HCT116 (cell line): ENCODE data around the gene TTBK1. TPM values are rescaled to one million over a fixed set of nuclear protein-coding genes. Genes with fewer than 3 reads are reported as not detected.

Experiments
- ATAC-seq: fragments of 200-7000 bp; cut with Tn5 transposase; 2 replicates; pipeline ENCODE4 v1.9.1; 2020; ENCODE audit warnings: mild to moderate bottlenecking, moderate library complexity
- BruUV-seq: library from RNA; stranded (reverse); fragments of 400-500 nt; replicated peaks from 2 replicates; lab custom pipeline; 2021; lab: Mats Ljungman, UMichigan
- CTCF ChIA-PET: fragments of 300-600 bp; sonication (Branson Sonifier 250); formaldehyde crosslinking; loops from one replicate; lab custom pipeline; 2021; ENCODE audit warnings: antibody characterized with exemption; lab: Charles Lee
- POLR2A ChIA-PET: fragments of 300-600, 350-600 bp; sonication (Branson Sonifier 250); formaldehyde crosslinking; loops from one replicate; lab custom pipeline; 2021; ENCODE audit warnings: antibody characterized with exemption; lab: Charles Lee
- RAD21 ChIA-PET, 2 experiments: fragments of 300-600 bp; sonication (Branson Sonifier 250); formaldehyde crosslinking; loops; one replicate each; lab custom pipeline; 2023; ENCODE audit warnings: low total read pairs in 2 of 2; ENCODE audit not compliant: uncharacterized antibody in 2 of 2, unreplicated experiment in 2 of 2, low non-redundant PET in 1 of 2; lab: Charles Lee
- DNase-seq: peaks from one replicate; pipeline ENCODE4 v3.0.0-alpha.2; 2010; ENCODE audit warnings: low read depth, low spot score
- H2AFZ ChIP-seq: fragments of 200-600 bp; shearing (Covaris generic), sonication (generic); 2 replicates; pipeline ENCODE4 v1.6.1; 2017; ENCODE audit warnings: low read depth, mixed run types, mixed read lengths, antibody characterized with exemption, low read length; ENCODE audit not compliant: poor library complexity, severe bottlenecking
- H3K27ac ChIP-seq: 2 replicates; pipeline ENCODE4 v1.5.1; 2012; ENCODE audit warnings: low read depth, low read length
- H3K27me3 ChIP-seq: fragments of 200-600 bp; sonication (generic); 2 replicates; pipeline ENCODE4 v1.6.1; 2016; ENCODE audit warnings: mixed run types, low read length, mixed read lengths; ENCODE audit not compliant: insufficient read depth
- H3K36me3 ChIP-seq, 2 experiments: fragments of 200-500 bp in 1 of 2; fragments of 200-600 bp in 1 of 2; sonication (Bioruptor generic) in 1 of 2; sonication (generic) in 1 of 2; 2 replicates each; pipeline versions ENCODE4 v1.5.1 to v1.6.1; 2014 to 2016; ENCODE audit warnings: low read length in 2 of 2, inconsistent platforms in 1 of 2, mixed read lengths in 1 of 2, mixed run types in 1 of 2; ENCODE audit not compliant: insufficient read depth in 2 of 2, control insufficient read depth in 1 of 2
- H3K4me1 ChIP-seq, 2 experiments: fragments of 200-600 bp in 1 of 2; sonication (generic) in 1 of 2; 2 replicates each; pipeline versions ENCODE4 v1.5.1 to v1.6.1; 2012 to 2017; ENCODE audit warnings: low read length in 2 of 2, inconsistent platforms in 1 of 2, mild to moderate bottlenecking in 1 of 2, mixed read lengths in 1 of 2, mixed run types in 1 of 2, moderate library complexity in 1 of 2; ENCODE audit not compliant: insufficient read depth in 2 of 2, control insufficient read depth in 1 of 2
- H3K4me2 ChIP-seq: fragments of 200-600 bp; sonication (generic); 2 replicates; pipeline ENCODE4 v1.6.1; 2017; ENCODE audit warnings: mixed run types, low read length, mixed read lengths
- H3K4me3 ChIP-seq, 2 experiments: fragments of 200-600 bp in 1 of 2; sonication (generic) in 1 of 2; replicated peaks in 1 of 2; 2 replicates each; pipeline ENCODE4 v1.5.1; 2011 to 2016; ENCODE audit warnings: low read length in 2 of 2, control low read depth in 1 of 2, low read depth in 1 of 2, mild to moderate bottlenecking in 1 of 2, mixed read lengths in 1 of 2, mixed run types in 1 of 2
- H3K79me2 ChIP-seq: fragments of 200-600 bp; sonication (generic); 2 replicates; pipeline ENCODE4 v1.6.1; 2017; ENCODE audit warnings: mild to moderate bottlenecking, mixed run types, low read length, moderate library complexity, mixed read lengths; ENCODE audit not compliant: insufficient read depth
- H3K9ac ChIP-seq: fragments of 200-600 bp; sonication (generic); 2 replicates; pipeline ENCODE4 v1.6.1; 2016; ENCODE audit warnings: low read length, mixed read lengths
- H3K9me2 ChIP-seq: fragments of 200-600 bp; sonication (generic), shearing (Covaris generic); 2 replicates; pipeline ENCODE4 v1.6.1; 2017; ENCODE audit warnings: mixed run types, mild to moderate bottlenecking, moderate library complexity; ENCODE audit not compliant: insufficient read depth
- H3K9me3 ChIP-seq, 2 experiments: fragments of 200-500 bp in 1 of 2; fragments of 200-600 bp in 1 of 2; sonication (Bioruptor generic) in 1 of 2; sonication (generic) in 1 of 2; 2 replicates each; pipeline ENCODE4 v1.6.1; 2014 to 2017; ENCODE audit warnings: low read length in 2 of 2, mixed read lengths in 2 of 2, inconsistent platforms in 1 of 2, low read depth in 1 of 2, mild to moderate bottlenecking in 1 of 2, mixed run types in 1 of 2, moderate library complexity in 1 of 2; ENCODE audit not compliant: control insufficient read depth in 1 of 2, insufficient read depth in 1 of 2
- H4K20me1 ChIP-seq: fragments of 200-600 bp; sonication (generic), shearing (Covaris generic); 2 replicates; pipeline ENCODE4 v1.6.1; 2017; ENCODE audit warnings: mixed run types, mild to moderate bottlenecking, moderate library complexity; ENCODE audit not compliant: insufficient read depth
- ATF3 ChIP-seq: IDR thresholded peaks from 2 replicates; pipeline ENCODE4 v1.6.1; 2012
- CBX3 ChIP-seq: IDR thresholded peaks from 2 replicates; pipeline ENCODE4 v1.6.1; 2012; ENCODE audit warnings: low read depth
- FOSL1 ChIP-seq: IDR thresholded peaks from 2 replicates; pipeline ENCODE4 v1.6.1; 2012; ENCODE audit warnings: low read depth
- MAX ChIP-seq: IDR thresholded peaks from 2 replicates; pipeline ENCODE4 v1.6.1; 2012
- POLR2A ChIP-seq: IDR thresholded peaks from 2 replicates; pipeline ENCODE4 v1.7.0; 2011; ENCODE audit warnings: borderline replicate concordance; ENCODE audit not compliant: insufficient read depth, insufficient read length; ENCODE audit errors: extremely low read depth
- POLR2AphosphoS5 ChIP-seq: IDR thresholded peaks from 2 replicates; pipeline ENCODE4 v1.6.1; 2011; ENCODE audit warnings: mild to moderate bottlenecking, low read depth, low read length, moderate library complexity
- RAD21 ChIP-seq: IDR thresholded peaks from 2 replicates; pipeline ENCODE4 v1.6.1; 2012; ENCODE audit warnings: low read depth, mild to moderate bottlenecking
- SP1 ChIP-seq: IDR thresholded peaks from 2 replicates; pipeline ENCODE4 v1.6.1; 2012; ENCODE audit warnings: low read depth
- SRF ChIP-seq: IDR thresholded peaks from 2 replicates; pipeline ENCODE4 v1.6.1; 2012; ENCODE audit warnings: low read depth
- YY1 ChIP-seq: IDR thresholded peaks from 2 replicates; pipeline ENCODE4 v1.6.1; 2011; ENCODE audit warnings: low read length, low read depth, moderate library complexity, mild to moderate bottlenecking; ENCODE audit not compliant: insufficient replicate concordance; ENCODE audit errors: extremely low read depth
- ZBTB33 ChIP-seq: IDR thresholded peaks from 2 replicates; pipeline ENCODE4 v1.6.1; 2011; ENCODE audit warnings: mild to moderate bottlenecking, low read length, moderate library complexity; ENCODE audit not compliant: insufficient replicate concordance; ENCODE audit errors: extremely low read depth
- ZNF274 ChIP-seq: fragments of 200-500 bp; sonication (Bioruptor generic); IDR thresholded peaks from 2 replicates; pipeline ENCODE4 v1.6.1; 2014; ENCODE audit warnings: mild to moderate bottlenecking, low read depth, low read length, inconsistent platforms
- intact Hi-C: fragments of 100-400 bp; cut with micrococcal nuclease; formaldehyde crosslinking; loops from 2 replicates; pipeline ENCODE4 v1.10.0; 2022
- total RNA-seq: library from RNA; stranded (reverse); gene quantifications from one replicate; pipeline ENCODE4 v1.2.1, GENCODE V29; 2021; ENCODE audit not compliant: unreplicated experiment

Gene TTBK1
- total RNA-seq, 1 experiment from 2014 or later, result not detected

GRCh38 chr6:43290339-43290904, 47.1 kb downstream of the TTBK1 start:
- ChIA-PET POLR2A (no interaction called here), CTCF (no interaction called here), RAD21 (no interaction called here)
- no peak overlapping the region for H3K4me3 ChIP-seq
- H3K4me2 ChIP-seq, result no peak overlapping the region
- DNase-seq (no peak), ATAC-seq (no peak)
- no peaks in the 10 kb centered on the region for H3K4me1 ChIP-seq
- no peaks in the 10 kb centered on the region for H3K27me3 ChIP-seq
- no peaks in the 10 kb centered on the region for H3K9me2 ChIP-seq
- TF ChIP-seq RAD21, result no peak
- no peak for TF ChIP-seq SP1
- no peak for TF ChIP-seq SRF
- TF ChIP-seq CBX3, result no peak
- TF ChIP-seq ZBTB33, result no peak
- TF ChIP-seq YY1, result no peak
- TF ChIP-seq POLR2A, result no peak
- no peak for TF ChIP-seq ZNF274
- TF ChIP-seq ATF3, result no peak
- no peak for TF ChIP-seq POLR2AphosphoS5
- TF ChIP-seq FOSL1, result no peak
- TF ChIP-seq MAX, result no peak
- no peaks in the 10 kb centered on the region for H3K36me3 ChIP-seq
- H3K27ac ChIP-seq, result no peak overlapping the region
- no peaks in the 10 kb centered on the region for H3K79me2 ChIP-seq
- intact Hi-C loops, result no loop called here
- H3K9me3 ChIP-seq, result no peaks in the 10 kb centered on the region
- BruUV-seq, result no TSS peak
- H4K20me1 ChIP-seq, result no peaks in the 10 kb centered on the region
- H2AFZ ChIP-seq, result no peak overlapping the region
- no peak overlapping the region for H3K9ac ChIP-seq
